Measurements from ENCODE around the gene MMP2.

DNA sequence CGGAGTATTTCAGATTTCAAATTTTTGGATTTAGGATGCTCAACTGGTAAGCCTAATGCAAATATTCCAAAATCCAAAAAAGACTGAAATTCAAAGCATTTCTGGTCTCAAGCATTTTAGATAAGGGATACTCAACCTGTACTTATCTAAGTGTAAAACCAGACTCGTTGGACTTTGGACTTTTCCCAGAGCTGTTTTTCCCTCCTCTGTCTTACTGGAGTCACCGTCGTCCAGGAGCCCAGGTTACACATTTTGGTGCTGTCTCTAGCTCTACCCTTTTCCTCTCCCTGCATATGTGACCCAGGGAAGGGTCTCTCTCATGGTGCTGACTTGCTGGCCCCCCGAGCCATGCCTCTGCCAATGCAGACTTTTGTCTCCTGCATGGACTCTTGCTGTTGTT, 46.0 kb upstream of the MMP2 start:
- no peak for TF ChIP-seq EZH2phosphoT487 (conservative IDR thresholded peaks at IDR 0.05; ENCODE audit: low read length)
- TF ChIP-seq, protein P1, sequence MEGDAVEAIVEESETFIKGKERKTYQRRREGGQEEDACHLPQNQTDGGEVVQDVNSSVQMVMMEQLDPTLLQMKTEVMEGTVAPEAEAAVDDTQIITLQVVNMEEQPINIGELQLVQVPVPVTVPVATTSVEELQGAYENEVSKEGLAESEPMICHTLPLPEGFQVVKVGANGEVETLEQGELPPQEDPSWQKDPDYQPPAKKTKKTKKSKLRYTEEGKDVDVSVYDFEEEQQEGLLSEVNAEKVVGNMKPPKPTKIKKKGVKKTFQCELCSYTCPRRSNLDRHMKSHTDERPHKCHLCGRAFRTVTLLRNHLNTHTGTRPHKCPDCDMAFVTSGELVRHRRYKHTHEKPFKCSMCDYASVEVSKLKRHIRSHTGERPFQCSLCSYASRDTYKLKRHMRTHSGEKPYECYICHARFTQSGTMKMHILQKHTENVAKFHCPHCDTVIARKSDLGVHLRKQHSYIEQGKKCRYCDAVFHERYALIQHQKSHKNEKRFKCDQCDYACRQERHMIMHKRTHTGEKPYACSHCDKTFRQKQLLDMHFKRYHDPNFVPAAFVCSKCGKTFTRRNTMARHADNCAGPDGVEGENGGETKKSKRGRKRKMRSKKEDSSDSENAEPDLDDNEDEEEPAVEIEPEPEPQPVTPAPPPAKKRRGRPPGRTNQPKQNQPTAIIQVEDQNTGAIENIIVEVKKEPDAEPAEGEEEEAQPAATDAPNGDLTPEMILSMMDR (IDR thresholded peaks at IDR 0.05; ENCODE audit: insufficient read depth, low read length, poor library complexity, severe bottlenecking), result no peak
